Activated CD4-positive, alpha-beta memory T cell treated with anti-CD3 and anti-CD28 coated beads for 36 hours (primary cell): ENCODE results near the gene RAN. TPM values are rescaled to one million over a fixed set of nuclear protein-coding genes. Genes with fewer than 3 reads are reported as not detected.

Experiments
- CTCF ChIA-PET: fragments of 350-600 bp; sonication (Branson Sonifier 250); formaldehyde crosslinking; loops from one replicate; lab custom pipeline; 2021; ENCODE audit warnings: antibody characterized with exemption, inconsistent platforms; lab: Charles Lee
- POLR2A ChIA-PET: fragments of 350-600 bp; sonication (Branson Sonifier 250); formaldehyde crosslinking; loops from one replicate; lab custom pipeline; 2021; ENCODE audit warnings: antibody characterized with exemption; lab: Charles Lee
- DNase-seq: peaks from one replicate; pipeline ENCODE4 v3.0.0-alpha.2; 2020
- H3K27ac Mint-ChIP-seq: one replicate; pipeline ENCODE4 v1.8.0; 2021; ENCODE audit warnings: mixed read lengths
- H3K27me3 Mint-ChIP-seq: one replicate; pipeline ENCODE4 v1.8.0; 2021; ENCODE audit warnings: mixed read lengths
- H3K36me3 Mint-ChIP-seq: one replicate; pipeline ENCODE4 v1.8.0; 2021; ENCODE audit warnings: mixed read lengths
- H3K4me1 Mint-ChIP-seq: one replicate; pipeline ENCODE4 v1.8.0; 2021; ENCODE audit warnings: low read depth, mixed read lengths
- H3K4me3 Mint-ChIP-seq: one replicate; pipeline ENCODE4 v1.8.0; 2021; ENCODE audit warnings: mild to moderate bottlenecking, mixed read lengths
- H3K9me3 Mint-ChIP-seq: one replicate; pipeline ENCODE4 v1.8.0; 2021; ENCODE audit warnings: mixed read lengths
- intact Hi-C: fragments of 100-400 bp; cut with micrococcal nuclease; formaldehyde crosslinking; loops from one replicate; pipeline ENCODE4 v1.15.1; 2023
- total RNA-seq, 2 experiments: library from RNA; stranded (reverse); gene quantifications; one replicate each; pipeline ENCODE4 v1.2.3, GENCODE V29; 2021

RAN gene
- total RNA-seq, result 1,000 to 10,000 TPM; 2,100 to 2,144 TPM

GRCh38 chr12:130871286-130872178, at the start of gene RAN:
Gene RAN (plus strand): TSS chr12:130872066. CDS start chr12:130872594, 528 bp downstream.
- POLR2A ChIA-PET, result interaction anchor here (1.1 to 1.3 kb wide), 4 partner anchors 8 to 33 kb away, joined by 3 to 6 read pairs (median 4); partner anchors contain the start of gene STX2
- Mint-ChIP-seq H3K4me3 (peak within 1 kb of the TSS; percentile 99), H3K9me3 (no peaks in the 10 kb centered on the region), H3K27me3 (no peaks in the 10 kb centered on the region), H3K27ac (peak within 1 kb of the TSS; percentile 99), H3K36me3 (peaks cover 44% of the 10 kb centered on the region), H3K4me1 (peaks cover 49% of the 10 kb centered on the region)
- peak; percentile 95 for DNase-seq
- CTCF ChIA-PET, result interaction anchor here (0.8 to 1.9 kb wide), 9 partner anchors 14 to 106 kb away, joined by 3 to 12 read pairs (median 4); partner anchors contain the start of gene STX2
- intact Hi-C loops, result loop anchor here (1.0 to 10.0 kb wide), 5 partner anchors 32 to 1023 kb away; partner anchors contain the start of genes STX2 and ULK1

DNA sequence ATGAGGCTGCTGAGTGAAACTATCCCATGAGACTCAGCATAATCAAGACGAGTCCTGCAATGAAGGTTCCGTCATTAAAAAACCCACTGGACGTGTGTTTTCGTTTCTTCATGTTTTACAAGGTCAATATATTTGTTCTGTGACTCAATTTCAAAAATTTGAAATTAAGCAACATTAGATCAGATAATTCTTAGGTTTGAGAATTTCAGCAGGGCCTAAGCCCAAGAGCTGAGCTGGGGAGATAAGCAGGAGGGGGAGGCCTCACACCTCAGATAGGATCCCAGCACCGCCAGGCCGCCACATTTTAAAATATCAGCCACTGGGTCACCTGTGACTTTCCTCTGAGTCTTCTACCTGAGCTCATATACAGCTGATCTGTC, 46.1 kb upstream of the RAN start:
- Mint-ChIP-seq H3K36me3 (peaks cover 19% of the 10 kb centered on the region), H3K27me3 (no peaks in the 10 kb centered on the region), H3K9me3 (no peaks in the 10 kb centered on the region), H3K4me3 (no peak overlapping the region), H3K27ac (no peak overlapping the region), H3K4me1 (peaks cover 13% of the 10 kb centered on the region)
- intact Hi-C loops, result no loop called here
- ChIA-PET POLR2A (no interaction called here), CTCF (interaction anchor here (1.1 to 3.0 kb wide), 14 partner anchors 8 to 307 kb away, joined by 3 to 37 read pairs (median 6); no protein-coding TSS in a partner anchor)
- no peak for DNase-seq

DNA sequence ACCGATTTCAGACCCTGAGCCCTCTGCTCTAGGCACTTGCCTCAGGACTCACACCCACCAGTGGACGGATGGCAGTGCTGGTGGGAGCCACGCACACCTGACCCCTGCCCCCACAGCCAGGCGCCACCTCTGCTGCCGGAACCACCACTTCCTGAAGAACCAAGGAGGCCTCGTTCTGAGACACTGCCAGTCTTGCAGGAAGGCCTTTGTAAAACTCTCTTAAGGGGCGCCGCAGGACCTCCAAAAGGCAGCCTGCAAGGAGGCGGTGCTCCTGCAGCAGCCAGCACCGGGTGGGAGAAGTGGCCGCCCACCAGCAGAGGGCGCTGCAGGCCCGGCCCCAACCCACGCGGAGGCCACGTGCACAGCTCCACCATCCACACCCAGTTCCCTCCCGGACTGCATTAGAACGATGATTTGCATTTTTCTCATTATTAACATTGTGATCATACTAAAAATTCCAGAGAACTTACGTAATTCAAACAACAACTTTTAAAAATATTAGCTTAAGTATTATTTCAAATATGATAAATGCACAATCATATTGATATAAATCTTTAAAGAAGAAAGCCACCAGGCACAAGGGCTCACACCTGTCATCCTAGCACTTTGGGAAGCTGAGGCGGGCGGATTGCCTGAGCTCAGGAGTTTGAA, 45.6 kb upstream of the RAN start:
- Mint-ChIP-seq H3K4me3 (no peak overlapping the region), H3K4me1 (peaks cover 13% of the 10 kb centered on the region), H3K27me3 (no peaks in the 10 kb centered on the region), H3K27ac (no peak overlapping the region), H3K36me3 (peaks cover 17% of the 10 kb centered on the region), H3K9me3 (no peaks in the 10 kb centered on the region)
- peak; percentile 82 for DNase-seq
- POLR2A ChIA-PET, result interaction anchor here (0.9 kb wide), 1 partner anchor 30 kb away, joined by 3 read pairs; no protein-coding TSS in a partner anchor
- intact Hi-C loops, result no loop called here
- CTCF ChIA-PET, result interaction anchor here (0.6 to 3.0 kb wide), 21 partner anchors 8 to 306 kb away, joined by 3 to 37 read pairs (median 4); no protein-coding TSS in a partner anchor

DNA sequence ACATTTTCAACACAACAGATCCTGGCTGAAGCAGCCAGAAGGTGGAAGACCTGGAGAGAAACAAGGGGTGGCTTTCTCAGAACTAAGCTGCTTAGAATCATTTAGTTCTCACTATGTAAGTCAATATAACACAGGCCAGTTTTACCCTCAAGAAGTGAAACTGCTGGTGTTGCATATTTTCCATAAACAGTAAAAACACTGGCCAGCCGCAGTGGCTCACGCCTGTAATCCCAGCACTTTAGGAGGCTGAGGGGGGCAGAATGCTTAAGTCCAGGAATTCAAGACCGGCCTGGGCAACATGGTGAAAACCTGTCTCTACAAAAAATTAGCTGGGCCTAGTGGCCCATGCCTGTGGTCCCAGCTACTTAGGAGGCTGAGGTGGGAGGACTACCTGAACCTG, 44.4 kb upstream of the RAN start:
- peaks cover 15% of the 10 kb centered on the region for H3K36me3 Mint-ChIP-seq
- H3K9me3 Mint-ChIP-seq, result no peaks in the 10 kb centered on the region
- ChIA-PET POLR2A (interaction anchor here (0.6 kb wide), 1 partner anchor 31 kb away, joined by 3 read pairs; no protein-coding TSS in a partner anchor), CTCF (interaction anchor here (1.0 to 1.5 kb wide), 4 partner anchors 9 to 43 kb away, joined by 3 to 8 read pairs (median 5); no protein-coding TSS in a partner anchor)
- H3K4me3 Mint-ChIP-seq, result no peak overlapping the region
- intact Hi-C loops, result no loop called here
- H3K4me1 Mint-ChIP-seq, result peaks cover 18% of the 10 kb centered on the region
- H3K27me3 Mint-ChIP-seq, result no peaks in the 10 kb centered on the region
- H3K27ac Mint-ChIP-seq, result no peak overlapping the region
- DNase-seq, result no peak

DNA sequence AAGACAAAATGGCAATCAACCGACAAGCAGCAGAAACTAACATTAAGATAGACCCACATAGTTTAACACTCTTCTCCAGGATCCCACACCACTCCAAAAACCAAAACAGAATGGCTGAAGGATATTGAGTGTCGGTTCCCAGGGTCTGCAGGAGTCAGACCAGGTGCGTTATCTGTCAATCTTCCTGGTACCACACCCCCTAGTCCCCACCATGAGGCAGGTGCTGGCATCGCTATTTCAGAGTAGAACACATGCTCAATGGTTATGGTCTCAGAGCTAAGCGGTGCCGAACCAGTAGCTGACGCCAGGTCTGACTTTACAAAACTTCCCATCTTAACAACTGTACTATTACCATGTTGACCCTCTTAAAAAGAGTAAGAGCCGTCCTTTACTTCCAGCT, 43.0 kb upstream of the RAN start:
- Mint-ChIP-seq H3K4me3 (no peak overlapping the region), H3K4me1 (peaks cover 28% of the 10 kb centered on the region), H3K27ac (no peak overlapping the region), H3K9me3 (no peaks in the 10 kb centered on the region), H3K36me3 (peaks cover 7% of the 10 kb centered on the region), H3K27me3 (no peaks in the 10 kb centered on the region)
- ChIA-PET POLR2A (no interaction called here), CTCF (interaction anchor here (1.6 kb wide), 2 partner anchors 9 to 303 kb away, joined by 3 to 5 read pairs; no protein-coding TSS in a partner anchor)
- intact Hi-C loops, result no loop called here
- no peak for DNase-seq

DNA sequence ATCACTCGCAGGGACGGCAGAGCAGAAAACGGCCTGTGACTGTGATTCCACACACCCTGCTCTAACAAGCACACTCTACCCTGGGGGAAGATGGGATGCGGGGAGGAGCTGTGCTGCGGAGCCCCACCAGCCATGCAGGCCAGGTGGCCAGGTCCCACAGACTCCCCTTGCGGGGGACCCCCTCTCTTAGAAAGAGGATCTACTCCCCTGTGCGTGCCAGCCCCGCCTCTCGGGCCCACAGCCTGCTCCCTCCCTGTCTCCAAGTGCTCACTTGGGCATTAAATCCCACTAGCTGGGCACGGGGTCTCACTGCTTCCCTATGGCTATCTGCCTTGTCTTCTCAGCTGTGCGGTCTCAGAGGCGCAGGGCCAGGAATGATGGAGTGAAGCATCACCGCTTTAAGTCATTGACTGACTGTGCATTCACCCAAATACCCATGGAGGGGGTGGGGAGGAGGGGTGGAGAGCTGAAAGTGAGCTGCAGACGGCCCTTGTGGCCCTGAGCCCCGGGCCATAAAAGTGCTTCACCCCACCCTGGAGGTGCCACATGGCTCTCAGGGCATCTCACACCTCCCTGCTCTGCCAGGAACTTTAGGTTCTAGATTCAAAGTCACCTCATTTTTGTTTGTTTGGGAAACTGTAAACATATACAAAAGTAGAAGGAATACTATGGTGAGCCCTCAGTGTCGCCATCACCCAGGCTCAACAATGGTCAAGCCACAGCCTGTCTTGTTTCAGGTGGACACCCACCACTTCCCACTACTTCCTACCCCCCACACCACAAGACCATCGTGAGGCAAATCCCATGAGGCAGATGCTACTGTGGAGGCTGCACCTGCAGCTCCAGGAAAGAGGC, 42.2 kb upstream of the RAN start:
- Mint-ChIP-seq H3K36me3 (peaks cover 7% of the 10 kb centered on the region), H3K27ac (no peak overlapping the region), H3K4me3 (no peak overlapping the region), H3K9me3 (no peaks in the 10 kb centered on the region), H3K27me3 (no peaks in the 10 kb centered on the region), H3K4me1 (peaks cover 28% of the 10 kb centered on the region)
- ChIA-PET POLR2A (no interaction called here), CTCF (interaction anchor here (1.6 kb wide), 2 partner anchors 9 to 302 kb away, joined by 3 to 5 read pairs; no protein-coding TSS in a partner anchor)
- intact Hi-C loops, result no loop called here
- no peak for DNase-seq

DNA sequence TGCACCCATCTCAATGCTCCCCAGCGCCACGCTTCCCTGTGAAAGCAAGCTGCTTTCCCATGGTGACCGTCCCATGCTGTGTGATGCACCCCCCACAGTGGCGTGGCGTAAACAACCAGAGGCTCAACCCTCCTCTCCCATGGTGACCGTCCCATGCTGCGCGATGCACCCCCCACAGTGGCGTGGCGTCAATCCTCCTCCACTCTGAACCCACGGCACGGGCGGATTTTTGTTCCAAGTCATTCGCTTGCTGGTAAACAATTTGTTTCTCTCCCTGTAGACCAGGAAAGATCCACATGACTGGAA, 41.7 kb upstream of the RAN start:
- DNase-seq, result no peak
- no peak overlapping the region for H3K4me3 Mint-ChIP-seq
- no peak overlapping the region for H3K27ac Mint-ChIP-seq
- intact Hi-C loops, result no loop called here
- H3K36me3 Mint-ChIP-seq, result peaks cover 5% of the 10 kb centered on the region
- ChIA-PET CTCF (interaction anchor here (1.6 kb wide), 2 partner anchors 10 to 302 kb away, joined by 3 to 5 read pairs; no protein-coding TSS in a partner anchor), POLR2A (no interaction called here)
- H3K27me3 Mint-ChIP-seq, result no peaks in the 10 kb centered on the region
- H3K4me1 Mint-ChIP-seq, result peaks cover 28% of the 10 kb centered on the region
- H3K9me3 Mint-ChIP-seq, result no peaks in the 10 kb centered on the region

GRCh38 chr12:130831246-130831645, 40.6 kb upstream of the RAN start:
- no peaks in the 10 kb centered on the region for H3K36me3 Mint-ChIP-seq
- no peak overlapping the region for H3K27ac Mint-ChIP-seq
- H3K9me3 Mint-ChIP-seq, result no peaks in the 10 kb centered on the region
- intact Hi-C loops, result no loop called here
- no peak for DNase-seq
- H3K4me3 Mint-ChIP-seq, result no peak overlapping the region
- ChIA-PET CTCF (no interaction called here), POLR2A (interaction anchor here (1.0 kb wide), 1 partner anchor 8 kb away, joined by 4 read pairs; no protein-coding TSS in a partner anchor)
- no peaks in the 10 kb centered on the region for H3K27me3 Mint-ChIP-seq
- H3K4me1 Mint-ChIP-seq, result peaks cover 33% of the 10 kb centered on the region

- H3K4me3 Mint-ChIP-seq, result no peak overlapping the region
- no peaks in the 10 kb centered on the region for H3K9me3 Mint-ChIP-seq
- H3K27me3 Mint-ChIP-seq, result no peaks in the 10 kb centered on the region
- intact Hi-C loops, result no loop called here
- H3K27ac Mint-ChIP-seq, result no peak overlapping the region
- DNase-seq, result no peak
- CTCF ChIA-PET, result no interaction called here
- H3K4me1 Mint-ChIP-seq, result peaks cover 40% of the 10 kb centered on the region
- H3K36me3 Mint-ChIP-seq, result no peaks in the 10 kb centered on the region
- POLR2A ChIA-PET, result no interaction called here
These were observed 39.9 kb upstream of the RAN start for GRCh38 chr12:130831876-130832405.

DNA sequence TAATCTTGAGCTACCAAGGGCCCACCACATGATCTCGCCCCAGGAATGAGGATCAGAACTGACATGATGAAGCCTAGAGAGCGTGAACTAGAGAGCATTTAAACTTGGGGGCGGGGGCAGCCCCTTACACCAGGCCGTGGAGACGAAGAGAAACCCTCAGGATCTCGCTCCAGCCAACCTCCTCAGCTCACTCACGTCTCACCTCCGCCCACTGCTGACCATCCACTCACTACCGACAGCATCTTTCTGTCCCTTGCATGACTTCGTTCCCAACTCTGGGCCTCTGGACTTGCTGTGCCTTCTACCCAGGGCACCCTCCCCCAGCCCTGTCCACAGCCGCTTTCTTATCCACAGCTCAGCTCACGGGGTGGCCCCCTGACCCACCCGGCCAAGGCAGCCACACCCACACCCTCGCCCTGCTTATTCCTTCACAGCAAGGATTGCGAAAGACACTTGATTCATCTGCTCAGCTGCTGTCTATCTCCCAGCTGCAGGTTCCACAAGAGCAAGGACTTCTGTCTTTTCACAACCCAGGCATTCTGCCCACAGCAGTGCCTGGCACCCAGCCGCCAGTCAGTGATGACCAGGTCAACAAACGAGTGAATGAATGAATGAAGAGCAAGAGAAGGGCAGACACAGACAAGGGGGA, 39.2 kb upstream of the RAN start:
- no peak overlapping the region for H3K27ac Mint-ChIP-seq
- CTCF ChIA-PET, result no interaction called here
- no peak overlapping the region for H3K4me3 Mint-ChIP-seq
- intact Hi-C loops, result no loop called here
- no peaks in the 10 kb centered on the region for H3K27me3 Mint-ChIP-seq
- DNase-seq, result no peak
- no peaks in the 10 kb centered on the region for H3K36me3 Mint-ChIP-seq
- peaks cover 40% of the 10 kb centered on the region for H3K4me1 Mint-ChIP-seq
- POLR2A ChIA-PET, result no interaction called here
- H3K9me3 Mint-ChIP-seq, result no peaks in the 10 kb centered on the region
